ENCODE results near the gene TMEM109. TPM values are rescaled to one million over a fixed set of nuclear protein-coding genes. Genes with fewer than 3 reads are reported as not detected.
"Not testable (repeated sequence)": the region's sequence is repeated elsewhere in the genome, so short reads cannot be mapped to it uniquely, and the experiment has no call there.

The TMEM109 gene
- total RNA-seq, 4 donors from 2014 or later, result 35.2 to 47.2 (median 45.1) TPM

- Histone ChIP-seq H3K9me3 (no peaks in the 10 kb centered on the region), H3K27ac (peak overlapping the region; percentile 96 to 99 (median 98)), H3K27me3 (no peaks in the 10 kb centered on the region), H3K4me1 (peaks cover 9 to 31% (median 20%) of the 10 kb centered on the region in 4 donors), H3K4me3 (peak overlapping the region in 3 of 4 donors; percentile 81 to 89 (median 89)), H3K36me3 (peaks cover 0 to 23% (median 11%) of the 10 kb centered on the region in 4 donors)
- WGBS, 2 donors (ENCODE audit: low coverage in 1 of 2), result 14 to 33% methylated on average over 3 to 6 of the region's 6 CpGs
- DNase-seq, result no peak
- intact Hi-C loops (cut with DNase I; ENCODE audit: low total_unique reads) (no loop called here), in situ Hi-C loops (cut with MboI; ENCODE audit: low pct_ligation_motif_present in 1 of 4, low pct_unique_long_range_greater_than_20kb in 1 of 4, low sequenced_read_pairs in 3 of 4) (no loop called here)
- TF ChIP-seq EP300 (IDR thresholded peaks at IDR 0.05; ENCODE audit: low read depth), result no peak
- TF ChIP-seq CTCF (IDR thresholded peaks at IDR 0.05), result no peak
- TF ChIP-seq POLR2AphosphoS5 (IDR thresholded peaks at IDR 0.05), result no peak
- no peak for TF ChIP-seq POLR2A (IDR thresholded peaks at IDR 0.05)
These were observed 8.9 kb upstream of the TMEM109 start for GRCh38 chr11:60905047-60905446.

GRCh38 chr11:60905551-60906113 lies 8.3 kb upstream of the TMEM109 start:
- Histone ChIP-seq H3K36me3 (peaks cover 0 to 18% (median 8%) of the 10 kb centered on the region in 4 donors), H3K4me3 (peak overlapping the region; percentile 66 to 89 (median 85)), H3K9me3 (no peaks in the 10 kb centered on the region), H3K27ac (peak overlapping the region; percentile 96 to 99 (median 98)), H3K4me1 (peaks cover 9 to 31% (median 20%) of the 10 kb centered on the region in 4 donors), H3K27me3 (no peaks in the 10 kb centered on the region)
- intact Hi-C loops (cut with DNase I; ENCODE audit: low total_unique reads), result no loop called here
- TF ChIP-seq CTCF (IDR thresholded peaks at IDR 0.05) (no peak), POLR2A (IDR thresholded peaks at IDR 0.05) (no peak), POLR2AphosphoS5 (IDR thresholded peaks at IDR 0.05) (no peak), EP300 (IDR thresholded peaks at IDR 0.05; ENCODE audit: low read depth) (no peak)
- in situ Hi-C loops (cut with MboI; ENCODE audit: low pct_ligation_motif_present in 1 of 4, low pct_unique_long_range_greater_than_20kb in 1 of 4, low sequenced_read_pairs in 3 of 4), result no loop called here
- no peak for DNase-seq
- WGBS, 2 donors (ENCODE audit: low coverage in 1 of 2), result 0 to 3% methylated on average over 4 to 16 of the region's 16 CpGs

GRCh38 chr11:60906132-60906972 lies 7.6 kb upstream of the TMEM109 start, which contains the start of gene PRPF19:
Gene PRPF19 (minus strand): TSS chr11:60906585. CDS start chr11:60906382, 203 bp downstream.
- WGBS, 2 donors (ENCODE audit: low coverage in 1 of 2), result 1% methylated on average over 65 of the region's 75 CpGs; no CpG with 5 or more reads in 1 of the 2 donors
- Histone ChIP-seq H3K9me3 (no peaks in the 10 kb centered on the region), H3K4me1 (peaks cover 9 to 31% (median 20%) of the 10 kb centered on the region in 4 donors), H3K36me3 (peaks cover 0 to 11% (median 3%) of the 10 kb centered on the region in 4 donors), H3K27me3 (no peaks in the 10 kb centered on the region), H3K27ac (peak within 1 kb of the TSS; percentile 96 to 99 (median 98)), H3K4me3 (peak within 1 kb of the TSS; percentile 66 to 89 (median 85))
- TF ChIP-seq EP300 (IDR thresholded peaks at IDR 0.05; ENCODE audit: low read depth), result no peak
- no peak for TF ChIP-seq CTCF (IDR thresholded peaks at IDR 0.05)
- peak; percentile 89 to 95 (median 91) for TF ChIP-seq POLR2AphosphoS5 (IDR thresholded peaks at IDR 0.05)
- peak; percentile 82 for TF ChIP-seq POLR2A (IDR thresholded peaks at IDR 0.05)
- in situ Hi-C loops (cut with MboI; ENCODE audit: low pct_ligation_motif_present in 1 of 4, low pct_unique_long_range_greater_than_20kb in 1 of 4, low sequenced_read_pairs in 3 of 4), result no loop called here
- intact Hi-C loops (cut with DNase I; ENCODE audit: low total_unique reads), result no loop called here
- peak; percentile 99 for DNase-seq

- in situ Hi-C loops (cut with MboI; ENCODE audit: low pct_ligation_motif_present in 1 of 4, low pct_unique_long_range_greater_than_20kb in 1 of 4, low sequenced_read_pairs in 3 of 4), result no loop called here
- no peak overlapping the region for H3K27ac ChIP-seq
- no peaks in the 10 kb centered on the region for H3K36me3 ChIP-seq
- DNase-seq, result no peak
- peaks cover 9 to 33% (median 25%) of the 10 kb centered on the region in 4 donors for H3K4me1 ChIP-seq
- no peak overlapping the region for H3K4me3 ChIP-seq
- H3K27me3 ChIP-seq, result no peaks in the 10 kb centered on the region
- no peaks in the 10 kb centered on the region for H3K9me3 ChIP-seq
- TF ChIP-seq POLR2A (IDR thresholded peaks at IDR 0.05), result no peak
- TF ChIP-seq EP300 (IDR thresholded peaks at IDR 0.05; ENCODE audit: low read depth), result no peak
- TF ChIP-seq CTCF (IDR thresholded peaks at IDR 0.05), result no peak
- TF ChIP-seq POLR2AphosphoS5 (IDR thresholded peaks at IDR 0.05), result no peak
- 44 to 60% methylated on average over 1 of the region's 1 CpG for WGBS, 2 donors (ENCODE audit: low coverage in 1 of 2)
- intact Hi-C loops (cut with DNase I; ENCODE audit: low total_unique reads), result no loop called here
These were observed 5.2 kb upstream of the TMEM109 start for GRCh38 chr11:60908803-60909202.

GRCh38 chr11:60909680-60910280 lies 4.2 kb upstream of the TMEM109 start:
- H3K9me3 ChIP-seq; H3K36me3 ChIP-seq; in situ Hi-C loops (cut with MboI; ENCODE audit: low pct_ligation_motif_present in 1 of 4, low pct_unique_long_range_greater_than_20kb in 1 of 4, low sequenced_read_pairs in 3 of 4); H3K27me3 ChIP-seq; H3K4me3 ChIP-seq; intact Hi-C loops (cut with DNase I; ENCODE audit: low total_unique reads); DNase-seq: not testable (repeated sequence)
- WGBS, 2 donors (ENCODE audit: low coverage in 1 of 2), result 67 to 81% methylated on average over 3 of the region's 3 CpGs
- Histone ChIP-seq H3K4me1 (peaks cover 6 to 31% (median 22%) of the 10 kb centered on the region in 4 donors), H3K27ac (peak overlapping the region in 1 of 4 donors; percentile 38)
